Measurements from ENCODE around the gene ARHGAP8. TPM values are rescaled to one million over a fixed set of nuclear protein-coding genes. Genes with fewer than 3 reads are reported as not detected.

The ARHGAP8 gene
- total RNA-seq, 1 experiment from 2014 or later, result not detected

DNA sequence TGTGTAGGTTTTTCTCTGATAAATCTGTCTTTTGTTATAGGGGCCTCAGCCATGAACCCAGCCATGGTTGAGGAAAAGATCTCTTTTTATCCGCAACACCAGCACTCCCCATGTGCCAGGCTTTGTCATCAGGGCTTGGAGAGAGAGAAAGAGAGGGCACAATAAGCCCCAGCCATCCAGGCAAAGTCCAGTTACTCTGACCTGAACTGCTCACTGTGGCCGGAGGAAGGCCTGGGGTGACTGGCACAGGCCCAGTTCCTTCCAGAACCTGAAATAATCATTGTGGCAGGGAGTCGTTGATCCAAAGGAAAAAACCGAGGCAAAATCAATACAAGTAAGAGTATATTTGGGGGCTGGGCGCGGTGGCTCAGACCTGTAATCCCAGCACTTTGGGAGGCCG, 3.9 kb upstream of the ARHGAP8 start:
- no peak overlapping the region for H3K27ac ChIP-seq (ENCODE audit: low read length)
- H3K79me2 ChIP-seq (ENCODE audit: low read length), result no peaks in the 10 kb centered on the region
- H4K20me1 ChIP-seq (ENCODE audit: insufficient read depth, low read depth, low read length), result no peaks in the 10 kb centered on the region
- no peak for DNase-seq
- H3K9me3 ChIP-seq (ENCODE audit: low read length), result no peaks in the 10 kb centered on the region; the same call in 1 of the 2 replicates
- H3K9me2 ChIP-seq (replicated peaks; ENCODE audit: insufficient read depth, low read length), result no peaks in the 10 kb centered on the region
- no peak overlapping the region for H3K9ac ChIP-seq (ENCODE audit: low read length)
- no peak overlapping the region for H3K4me3 ChIP-seq (ENCODE audit: low read length)
- H2AFZ ChIP-seq (ENCODE audit: low read length), result no peak overlapping the region
- no peaks in the 10 kb centered on the region for H3K4me1 ChIP-seq (ENCODE audit: low read length)
- no peaks in the 10 kb centered on the region for H3K27me3 ChIP-seq (ENCODE audit: low read length)
- no peaks in the 10 kb centered on the region for H3K36me3 ChIP-seq (ENCODE audit: insufficient read depth, low read length)
- no peak overlapping the region for H3K4me2 ChIP-seq (ENCODE audit: low read depth, low read length, poor library complexity, severe bottlenecking)

DNA sequence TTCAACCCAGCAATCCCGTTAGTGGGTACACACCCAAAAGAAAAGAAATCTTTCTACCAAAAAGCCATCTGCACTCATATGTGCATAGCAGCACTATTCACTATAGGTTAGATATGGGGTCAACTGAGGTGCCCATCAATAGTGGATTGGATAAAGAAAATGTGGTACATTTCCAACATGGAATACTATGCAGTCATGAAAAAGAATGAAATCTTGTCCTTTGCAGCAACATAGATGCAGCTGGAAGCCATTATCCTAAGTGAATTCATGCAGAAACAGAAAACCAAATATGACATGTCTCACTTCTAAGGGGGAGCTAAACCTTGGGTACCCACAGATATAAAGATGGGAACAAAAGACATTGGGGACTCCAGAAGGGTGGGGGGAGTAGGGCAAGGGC, 1.9 kb upstream of the ARHGAP8 start:
- Histone ChIP-seq H3K4me3 (ENCODE audit: low read length) (no peak overlapping the region), H3K36me3 (ENCODE audit: insufficient read depth, low read length) (no peaks in the 10 kb centered on the region), H3K79me2 (ENCODE audit: low read length) (no peaks in the 10 kb centered on the region), H4K20me1 (ENCODE audit: insufficient read depth, low read depth, low read length) (no peaks in the 10 kb centered on the region), H3K4me1 (ENCODE audit: low read length) (no peaks in the 10 kb centered on the region), H3K27ac (ENCODE audit: low read length) (no peak overlapping the region), H3K27me3 (ENCODE audit: low read length) (no peaks in the 10 kb centered on the region), H3K4me2 (ENCODE audit: low read depth, low read length, poor library complexity, severe bottlenecking) (no peak overlapping the region), H2AFZ (ENCODE audit: low read length) (no peak overlapping the region), H3K9ac (ENCODE audit: low read length) (no peak overlapping the region), H3K9me3 (ENCODE audit: low read length) (no peaks in the 10 kb centered on the region; the same call in 1 of the 2 replicates), H3K9me2 (replicated peaks; ENCODE audit: insufficient read depth, low read length) (no peaks in the 10 kb centered on the region)
- DNase-seq, result no peak

DNA sequence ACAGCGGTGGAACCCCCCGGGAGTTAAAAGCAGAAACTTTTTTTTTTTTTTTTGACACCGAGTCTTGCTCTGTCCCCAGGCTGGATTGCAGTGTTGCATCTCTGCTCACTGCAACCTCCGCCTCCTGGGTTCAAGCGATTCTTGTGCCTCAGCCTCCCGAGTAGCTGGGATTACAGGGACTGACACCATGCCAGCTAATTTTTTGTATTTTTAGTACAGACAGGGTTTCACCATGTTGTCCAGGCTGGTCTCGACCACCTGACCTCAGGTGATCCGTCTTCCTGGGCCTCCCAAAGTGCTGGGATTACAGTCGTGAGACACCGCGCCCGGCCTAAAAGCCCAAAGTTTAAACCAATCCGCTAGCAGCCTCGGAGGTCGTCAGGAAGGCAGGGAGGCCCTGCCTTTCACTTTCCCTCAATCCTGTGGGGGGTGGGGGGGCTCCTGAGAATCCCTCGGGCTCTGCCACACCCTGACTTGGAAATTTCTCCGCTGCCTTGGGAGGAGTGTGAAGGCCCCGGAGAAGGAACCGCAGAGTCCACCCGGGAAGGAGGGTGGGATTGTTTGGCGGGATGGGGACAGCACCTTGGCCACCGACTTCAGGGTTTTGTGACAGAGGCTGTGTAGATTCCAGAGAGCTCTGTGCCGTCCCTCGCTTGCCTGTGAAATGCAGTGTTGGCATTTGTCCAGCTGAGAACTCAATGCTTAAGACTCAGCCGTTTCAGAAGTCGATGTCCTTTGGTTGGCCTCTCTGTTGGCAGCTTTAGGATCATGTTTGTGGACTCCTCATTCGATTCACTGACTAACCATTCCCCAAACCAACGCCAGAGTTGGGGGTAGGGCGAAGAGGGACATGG, 1.0 kb downstream of the ARHGAP8 start:
- Histone ChIP-seq H3K4me1 (ENCODE audit: low read length) (no peaks in the 10 kb centered on the region), H3K9me3 (ENCODE audit: low read length) (no peaks in the 10 kb centered on the region; the same call in 1 of the 2 replicates), H3K79me2 (ENCODE audit: low read length) (no peaks in the 10 kb centered on the region), H3K4me2 (ENCODE audit: low read depth, low read length, poor library complexity, severe bottlenecking) (no peak overlapping the region), H4K20me1 (ENCODE audit: insufficient read depth, low read depth, low read length) (no peaks in the 10 kb centered on the region), H2AFZ (ENCODE audit: low read length) (no peak overlapping the region), H3K27ac (ENCODE audit: low read length) (no peak overlapping the region), H3K27me3 (ENCODE audit: low read length) (no peaks in the 10 kb centered on the region), H3K36me3 (ENCODE audit: insufficient read depth, low read length) (no peaks in the 10 kb centered on the region), H3K9ac (ENCODE audit: low read length) (no peak overlapping the region), H3K4me3 (ENCODE audit: low read length) (no peak overlapping the region), H3K9me2 (replicated peaks; ENCODE audit: insufficient read depth, low read length) (no peaks in the 10 kb centered on the region)
- no peak for DNase-seq

GRCh38 chr22:44754998-44755397, 2.6 kb downstream of the ARHGAP8 start:
- Histone ChIP-seq H3K27me3 (ENCODE audit: low read length) (no peaks in the 10 kb centered on the region), H3K9ac (ENCODE audit: low read length) (no peak overlapping the region), H4K20me1 (ENCODE audit: insufficient read depth, low read depth, low read length) (no peaks in the 10 kb centered on the region), H3K4me3 (ENCODE audit: low read length) (no peak overlapping the region), H3K4me2 (ENCODE audit: low read depth, low read length, poor library complexity, severe bottlenecking) (no peak overlapping the region), H3K4me1 (ENCODE audit: low read length) (peaks cover 4% of the 10 kb centered on the region), H2AFZ (ENCODE audit: low read length) (no peak overlapping the region), H3K9me2 (replicated peaks; ENCODE audit: insufficient read depth, low read length) (no peaks in the 10 kb centered on the region), H3K79me2 (ENCODE audit: low read length) (no peaks in the 10 kb centered on the region), H3K9me3 (ENCODE audit: low read length) (no peaks in the 10 kb centered on the region; the same call in 1 of the 2 replicates), H3K27ac (ENCODE audit: low read length) (no peak overlapping the region), H3K36me3 (ENCODE audit: insufficient read depth, low read length) (no peaks in the 10 kb centered on the region)
- no peak for DNase-seq

DNA sequence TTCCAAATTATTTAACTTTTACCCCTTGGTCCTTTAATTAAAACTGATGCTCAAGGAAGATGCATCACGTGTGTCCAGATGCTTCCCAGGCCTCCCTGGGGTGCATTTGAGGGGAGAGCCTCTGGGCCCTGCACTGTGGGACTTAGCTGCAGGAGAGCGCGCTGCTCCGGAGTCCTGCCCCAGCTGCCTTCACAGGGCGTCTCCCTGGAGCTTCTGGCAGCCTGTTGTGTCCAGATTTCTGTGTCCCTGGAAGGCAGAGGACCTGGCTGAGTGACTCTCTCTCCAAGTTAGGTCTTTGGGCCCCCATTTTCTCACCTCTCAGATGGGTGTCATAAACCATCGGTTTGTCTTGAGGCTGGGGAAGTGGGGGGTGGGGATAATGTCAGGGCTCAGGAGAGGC, 3.0 kb downstream of the ARHGAP8 start:
- H3K36me3 ChIP-seq (ENCODE audit: insufficient read depth, low read length), result no peaks in the 10 kb centered on the region
- H3K27me3 ChIP-seq (ENCODE audit: low read length), result no peaks in the 10 kb centered on the region
- H2AFZ ChIP-seq (ENCODE audit: low read length), result no peak overlapping the region
- no peak overlapping the region for H3K4me3 ChIP-seq (ENCODE audit: low read length)
- no peak overlapping the region for H3K9ac ChIP-seq (ENCODE audit: low read length)
- H3K4me1 ChIP-seq (ENCODE audit: low read length), result peaks cover 8% of the 10 kb centered on the region
- no peaks in the 10 kb centered on the region; the same call in 1 of the 2 replicates for H3K9me3 ChIP-seq (ENCODE audit: low read length)
- no peak overlapping the region for H3K4me2 ChIP-seq (ENCODE audit: low read depth, low read length, poor library complexity, severe bottlenecking)
- no peaks in the 10 kb centered on the region for H3K9me2 ChIP-seq (replicated peaks; ENCODE audit: insufficient read depth, low read length)
- H4K20me1 ChIP-seq (ENCODE audit: insufficient read depth, low read depth, low read length), result no peaks in the 10 kb centered on the region
- H3K79me2 ChIP-seq (ENCODE audit: low read length), result no peaks in the 10 kb centered on the region
- no peak overlapping the region for H3K27ac ChIP-seq (ENCODE audit: low read length)
- DNase-seq, result no peak

- no peak overlapping the region for H3K9ac ChIP-seq (ENCODE audit: low read length)
- DNase-seq, result no peak
- H3K36me3 ChIP-seq (ENCODE audit: insufficient read depth, low read length), result no peaks in the 10 kb centered on the region
- no peak overlapping the region for H3K4me3 ChIP-seq (ENCODE audit: low read length)
- no peaks in the 10 kb centered on the region for H4K20me1 ChIP-seq (ENCODE audit: insufficient read depth, low read depth, low read length)
- no peak overlapping the region for H2AFZ ChIP-seq (ENCODE audit: low read length)
- peaks cover 13% of the 10 kb centered on the region for H3K4me1 ChIP-seq (ENCODE audit: low read length)
- no peaks in the 10 kb centered on the region for H3K9me2 ChIP-seq (replicated peaks; ENCODE audit: insufficient read depth, low read length)
- no peaks in the 10 kb centered on the region for H3K9me3 ChIP-seq (ENCODE audit: low read length)
- no peak overlapping the region for H3K27ac ChIP-seq (ENCODE audit: low read length)
- H3K27me3 ChIP-seq (ENCODE audit: low read length), result no peaks in the 10 kb centered on the region
- H3K79me2 ChIP-seq (ENCODE audit: low read length), result no peaks in the 10 kb centered on the region
- no peak overlapping the region for H3K4me2 ChIP-seq (ENCODE audit: low read depth, low read length, poor library complexity, severe bottlenecking)
Observed at GRCh38 chr22:44755956-44756361, 3.6 kb downstream of the ARHGAP8 start.

DNA sequence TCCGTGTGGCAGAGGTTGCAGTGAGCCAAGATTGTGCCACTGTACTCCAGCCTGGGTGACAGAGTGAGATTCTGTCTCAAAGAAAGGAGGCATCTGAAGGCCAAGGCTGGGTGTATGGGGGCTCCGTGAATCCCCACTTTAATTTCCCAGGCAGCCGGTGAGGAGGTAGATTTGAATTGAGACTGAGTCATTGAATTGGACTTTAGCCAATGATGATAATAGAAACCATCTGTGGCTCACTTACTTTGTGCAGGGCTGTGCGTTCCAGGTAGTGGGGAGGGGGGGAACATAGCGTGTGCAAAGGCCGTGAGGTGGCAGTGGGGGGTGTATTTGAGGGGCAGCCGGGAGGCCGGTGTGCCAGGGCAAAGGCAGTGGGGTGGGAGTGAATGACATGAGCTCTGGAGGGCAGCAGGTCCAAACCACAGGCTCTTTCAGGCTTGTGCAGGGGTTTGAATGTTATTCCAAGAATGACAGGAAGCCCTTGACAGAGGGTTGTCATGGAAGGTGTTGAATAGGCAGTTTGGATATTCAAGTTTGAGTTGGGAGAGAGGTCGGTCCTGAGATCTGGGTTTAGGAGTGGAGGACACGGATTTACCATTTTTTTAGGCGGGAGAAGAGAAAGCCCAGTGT, 6.1 kb downstream of the ARHGAP8 start:
- no peaks in the 10 kb centered on the region for H3K36me3 ChIP-seq (ENCODE audit: insufficient read depth, low read length)
- no peak overlapping the region for H3K4me3 ChIP-seq (ENCODE audit: low read length)
- no peaks in the 10 kb centered on the region for H4K20me1 ChIP-seq (ENCODE audit: insufficient read depth, low read depth, low read length)
- no peaks in the 10 kb centered on the region for H3K9me2 ChIP-seq (replicated peaks; ENCODE audit: insufficient read depth, low read length)
- no peak overlapping the region for H3K4me2 ChIP-seq (ENCODE audit: low read depth, low read length, poor library complexity, severe bottlenecking)
- no peaks in the 10 kb centered on the region for H3K79me2 ChIP-seq (ENCODE audit: low read length)
- no peak overlapping the region for H2AFZ ChIP-seq (ENCODE audit: low read length)
- no peak overlapping the region for H3K9ac ChIP-seq (ENCODE audit: low read length)
- peaks cover 18% of the 10 kb centered on the region for H3K4me1 ChIP-seq (ENCODE audit: low read length)
- no peak overlapping the region for H3K27ac ChIP-seq (ENCODE audit: low read length)
- no peak for DNase-seq
- H3K9me3 ChIP-seq (ENCODE audit: low read length), result no peaks in the 10 kb centered on the region
- H3K27me3 ChIP-seq (ENCODE audit: low read length), result no peaks in the 10 kb centered on the region

- no peaks in the 10 kb centered on the region for H3K36me3 ChIP-seq (ENCODE audit: insufficient read depth, low read length)
- peaks cover 18% of the 10 kb centered on the region for H3K4me1 ChIP-seq (ENCODE audit: low read length)
- H3K79me2 ChIP-seq (ENCODE audit: low read length), result no peaks in the 10 kb centered on the region
- H4K20me1 ChIP-seq (ENCODE audit: insufficient read depth, low read depth, low read length), result no peaks in the 10 kb centered on the region
- no peak overlapping the region for H3K4me3 ChIP-seq (ENCODE audit: low read length)
- H2AFZ ChIP-seq (ENCODE audit: low read length), result no peak overlapping the region
- H3K4me2 ChIP-seq (ENCODE audit: low read depth, low read length, poor library complexity, severe bottlenecking), result no peak overlapping the region
- H3K27ac ChIP-seq (ENCODE audit: low read length), result no peak overlapping the region
- no peak overlapping the region for H3K9ac ChIP-seq (ENCODE audit: low read length)
- H3K9me3 ChIP-seq (ENCODE audit: low read length), result no peaks in the 10 kb centered on the region
- H3K27me3 ChIP-seq (ENCODE audit: low read length), result no peaks in the 10 kb centered on the region
- DNase-seq, result no peak
- no peaks in the 10 kb centered on the region for H3K9me2 ChIP-seq (replicated peaks; ENCODE audit: insufficient read depth, low read length)
Observed at GRCh38 chr22:44759001-44759400, 6.6 kb downstream of the ARHGAP8 start.
